ENCODE results near the gene ARHGAP6. TPM values are rescaled to one million over a fixed set of nuclear protein-coding genes. Genes with fewer than 3 reads are reported as not detected.

The ARHGAP6 gene
- total and polyA plus RNA-seq, 4 donors = 6.0 to 18.2 (median 12.3) TPM

GRCh38 chrX:11450354-11450753 lies 215.4 kb downstream of the ARHGAP6 start:
- 72 to 87% methylated on average over 8 of the region's 8 CpGs for WGBS, 2 donors
- DNase-seq = no peak
- Histone ChIP-seq H3K4me3 (no peak overlapping the region), H3K9me3 (ENCODE audit: control insufficient read depth in 4 of 4, insufficient read depth in 3 of 4, low read length in 3 of 4) (no peaks in the 10 kb centered on the region), H3K36me3 (ENCODE audit: control insufficient read depth in 4 of 4, insufficient read depth in 4 of 4, low read length in 4 of 4) (no peaks in the 10 kb centered on the region), H3K4me1 (ENCODE audit: control insufficient read depth in 5 of 5, insufficient read depth in 5 of 5, low read length in 5 of 5) (peaks cover 0 to 3% (median 0%) of the 10 kb centered on the region in 5 donors), H3K9ac (ENCODE audit: insufficient read depth in 1 of 2, low read length in 2 of 2) (no peak overlapping the region), H3K27me3 (ENCODE audit: control insufficient read depth in 3 of 3, insufficient read depth in 3 of 3, low read length in 2 of 3) (peaks cover 0 to 42% (median 17%) of the 10 kb centered on the region in 3 donors), H3K27ac (ENCODE audit: low read depth in 1 of 2, low read length in 1 of 2) (no peak overlapping the region)
- ATAC-seq (ENCODE audit: insufficient read depth, low FRiP score) = no peak
- no peak for TF ChIP-seq CTCF (IDR thresholded peaks at IDR 0.05; ENCODE audit: control extremely low read depth, extremely low read depth)

GRCh38 chrX:11449613-11450012 lies 216.1 kb downstream of the ARHGAP6 start:
- WGBS, 2 donors = 76 to 83% methylated on average over 2 of the region's 2 CpGs

GRCh38 chrX:11447418-11447817 lies 218.3 kb downstream of the ARHGAP6 start:
- Histone ChIP-seq H3K27ac (ENCODE audit: low read depth in 1 of 2, low read length in 1 of 2) (no peak overlapping the region), H3K27me3 (ENCODE audit: control insufficient read depth in 3 of 3, insufficient read depth in 3 of 3, low read length in 2 of 3) (peaks cover 0 to 39% (median 15%) of the 10 kb centered on the region in 3 donors), H3K9ac (ENCODE audit: insufficient read depth in 1 of 2, low read length in 2 of 2) (no peak overlapping the region), H3K36me3 (ENCODE audit: control insufficient read depth in 4 of 4, insufficient read depth in 4 of 4, low read length in 4 of 4) (no peaks in the 10 kb centered on the region), H3K9me3 (ENCODE audit: control insufficient read depth in 4 of 4, insufficient read depth in 3 of 4, low read length in 3 of 4) (no peaks in the 10 kb centered on the region), H3K4me3 (no peak overlapping the region), H3K4me1 (ENCODE audit: control insufficient read depth in 5 of 5, insufficient read depth in 5 of 5, low read length in 5 of 5) (peaks cover 0 to under 1% (median 0%) of the 10 kb centered on the region in 5 donors)
- DNase-seq (no peak), ATAC-seq (ENCODE audit: insufficient read depth, low FRiP score) (no peak)
- 65 to 77% methylated on average over 1 of the region's 1 CpG for WGBS, 2 donors
- no peak for TF ChIP-seq CTCF (IDR thresholded peaks at IDR 0.05; ENCODE audit: control extremely low read depth, extremely low read depth)

More at GRCh38 chrX:11449613-11450012, 216.1 kb downstream of the ARHGAP6 start:
- TF ChIP-seq CTCF (IDR thresholded peaks at IDR 0.05; ENCODE audit: control extremely low read depth, extremely low read depth) = no peak
- peaks cover 0 to 3% (median 0%) of the 10 kb centered on the region in 5 donors for H3K4me1 ChIP-seq (ENCODE audit: control insufficient read depth in 5 of 5, insufficient read depth in 5 of 5, low read length in 5 of 5)
- DNase-seq (no peak), ATAC-seq (ENCODE audit: insufficient read depth, low FRiP score) (no peak)
- no peaks in the 10 kb centered on the region for H3K9me3 ChIP-seq (ENCODE audit: control insufficient read depth in 4 of 4, insufficient read depth in 3 of 4, low read length in 3 of 4)
- no peak overlapping the region for H3K9ac ChIP-seq (ENCODE audit: insufficient read depth in 1 of 2, low read length in 2 of 2)
- no peaks in the 10 kb centered on the region for H3K36me3 ChIP-seq (ENCODE audit: control insufficient read depth in 4 of 4, insufficient read depth in 4 of 4, low read length in 4 of 4)
- no peak overlapping the region for H3K27ac ChIP-seq (ENCODE audit: low read depth in 1 of 2, low read length in 1 of 2)
- no peak overlapping the region for H3K4me3 ChIP-seq
- peaks cover 0 to 41% (median 15%) of the 10 kb centered on the region in 3 donors for H3K27me3 ChIP-seq (ENCODE audit: control insufficient read depth in 3 of 3, insufficient read depth in 3 of 3, low read length in 2 of 3)

GRCh38 chrX:11446949-11447348 lies 218.8 kb downstream of the ARHGAP6 start:
- DNase-seq (no peak), ATAC-seq (ENCODE audit: insufficient read depth, low FRiP score) (no peak)
- no peak overlapping the region for H3K9ac ChIP-seq (ENCODE audit: insufficient read depth in 1 of 2, low read length in 2 of 2)
- no peak overlapping the region for H3K4me3 ChIP-seq
- TF ChIP-seq CTCF (IDR thresholded peaks at IDR 0.05; ENCODE audit: control extremely low read depth, extremely low read depth) = no peak
- H3K27me3 ChIP-seq (ENCODE audit: control insufficient read depth in 3 of 3, insufficient read depth in 3 of 3, low read length in 2 of 3) = peaks cover 0 to 39% (median 15%) of the 10 kb centered on the region in 3 donors
- no peaks in the 10 kb centered on the region for H3K9me3 ChIP-seq (ENCODE audit: control insufficient read depth in 4 of 4, insufficient read depth in 3 of 4, low read length in 3 of 4)
- H3K36me3 ChIP-seq (ENCODE audit: control insufficient read depth in 4 of 4, insufficient read depth in 4 of 4, low read length in 4 of 4) = no peaks in the 10 kb centered on the region
- no peak overlapping the region for H3K27ac ChIP-seq (ENCODE audit: low read depth in 1 of 2, low read length in 1 of 2)
- no peaks in the 10 kb centered on the region for H3K4me1 ChIP-seq (ENCODE audit: control insufficient read depth in 5 of 5, insufficient read depth in 5 of 5, low read length in 5 of 5)
- 72 to 86% methylated on average over 4 of the region's 4 CpGs for WGBS, 2 donors

Data from lung (tissue), 12 donors.